ENCODE results near the gene FOXB1.

The FOXB1 gene

GRCh38 chr15:59972241-59972640 is 31.9 kb upstream of the FOXB1 start:
- Histone ChIP-seq H3K27ac (no peak overlapping the region), H3K9ac (ENCODE audit: insufficient read length) (no peak overlapping the region), H3K4me3 (no peak overlapping the region), H3K9me3 (ENCODE audit: low read depth, low read length) (no peaks in the 10 kb centered on the region), H3K36me3 (ENCODE audit: insufficient read depth, low read length) (no peaks in the 10 kb centered on the region)
- no peak for DNase-seq (ENCODE audit: low read depth, low spot score)
- TF ChIP-seq POLR2AphosphoS5 (IDR thresholded peaks at IDR 0.05; ENCODE audit: borderline replicate concordance, low read depth, low read length) (no peak), EZH2 (IDR thresholded peaks at IDR 0.05) (no peak), FOXP2 (optimal IDR thresholded peaks at IDR 0.05; ENCODE audit: control extremely low read depth, extremely low read length, insufficient read depth) (no peak)

GRCh38 chr15:59976480-59977271 is 27.4 kb upstream of the FOXB1 start:
- Histone ChIP-seq H3K9ac (ENCODE audit: insufficient read length) (no peak overlapping the region), H3K27ac (no peak overlapping the region), H3K4me3 (no peak overlapping the region), H3K9me3 (ENCODE audit: low read depth, low read length) (no peaks in the 10 kb centered on the region), H3K36me3 (ENCODE audit: insufficient read depth, low read length) (no peaks in the 10 kb centered on the region)
- TF ChIP-seq FOXP2 (optimal IDR thresholded peaks at IDR 0.05; ENCODE audit: control extremely low read depth, extremely low read length, insufficient read depth) (no peak), EZH2 (IDR thresholded peaks at IDR 0.05) (no peak), POLR2AphosphoS5 (IDR thresholded peaks at IDR 0.05; ENCODE audit: borderline replicate concordance, low read depth, low read length) (no peak)
- no peak for DNase-seq (ENCODE audit: low read depth, low spot score)

- Histone ChIP-seq H3K36me3 (ENCODE audit: insufficient read depth, low read length) (no peaks in the 10 kb centered on the region), H3K9me3 (ENCODE audit: low read depth, low read length) (no peaks in the 10 kb centered on the region), H3K9ac (ENCODE audit: insufficient read length) (no peak overlapping the region), H3K27ac (no peak overlapping the region), H3K4me3 (no peak overlapping the region)
- TF ChIP-seq FOXP2 (optimal IDR thresholded peaks at IDR 0.05; ENCODE audit: control extremely low read depth, extremely low read length, insufficient read depth) (no peak), EZH2 (IDR thresholded peaks at IDR 0.05) (no peak), POLR2AphosphoS5 (IDR thresholded peaks at IDR 0.05; ENCODE audit: borderline replicate concordance, low read depth, low read length) (no peak)
- no peak for DNase-seq (ENCODE audit: low read depth, low spot score)
These were observed 12.3 kb upstream of the FOXB1 start for GRCh38 chr15:59991834-59992233.

GRCh38 chr15:59993041-59993750 is 10.9 kb upstream of the FOXB1 start:
- H3K9me3 ChIP-seq (ENCODE audit: low read depth, low read length) = no peaks in the 10 kb centered on the region
- H3K9ac ChIP-seq (ENCODE audit: insufficient read length) = no peak overlapping the region
- H3K4me3 ChIP-seq = no peak overlapping the region
- no peak overlapping the region for H3K27ac ChIP-seq
- DNase-seq (ENCODE audit: low read depth, low spot score) = no peak
- no peaks in the 10 kb centered on the region for H3K36me3 ChIP-seq (ENCODE audit: insufficient read depth, low read length)
- TF ChIP-seq POLR2AphosphoS5 (IDR thresholded peaks at IDR 0.05; ENCODE audit: borderline replicate concordance, low read depth, low read length) (no peak), FOXP2 (optimal IDR thresholded peaks at IDR 0.05; ENCODE audit: control extremely low read depth, extremely low read length, insufficient read depth) (no peak), EZH2 (IDR thresholded peaks at IDR 0.05) (no peak)

GRCh38 chr15:59993950-59994401 is 10.1 kb upstream of the FOXB1 start:
- Histone ChIP-seq H3K27ac (no peak overlapping the region), H3K9me3 (ENCODE audit: low read depth, low read length) (no peaks in the 10 kb centered on the region), H3K4me3 (no peak overlapping the region), H3K9ac (ENCODE audit: insufficient read length) (no peak overlapping the region), H3K36me3 (ENCODE audit: insufficient read depth, low read length) (no peaks in the 10 kb centered on the region)
- no peak for DNase-seq (ENCODE audit: low read depth, low spot score)
- TF ChIP-seq POLR2AphosphoS5 (IDR thresholded peaks at IDR 0.05; ENCODE audit: borderline replicate concordance, low read depth, low read length) = no peak
- TF ChIP-seq EZH2 (IDR thresholded peaks at IDR 0.05) = no peak
- TF ChIP-seq FOXP2 (optimal IDR thresholded peaks at IDR 0.05; ENCODE audit: control extremely low read depth, extremely low read length, insufficient read depth) = no peak

- H3K27ac ChIP-seq = no peak overlapping the region
- no peaks in the 10 kb centered on the region for H3K9me3 ChIP-seq (ENCODE audit: low read depth, low read length)
- H3K36me3 ChIP-seq (ENCODE audit: insufficient read depth, low read length) = no peaks in the 10 kb centered on the region
- no peak for TF ChIP-seq POLR2AphosphoS5 (IDR thresholded peaks at IDR 0.05; ENCODE audit: borderline replicate concordance, low read depth, low read length)
- TF ChIP-seq FOXP2 (optimal IDR thresholded peaks at IDR 0.05; ENCODE audit: control extremely low read depth, extremely low read length, insufficient read depth) = no peak
- TF ChIP-seq EZH2 (IDR thresholded peaks at IDR 0.05) = no peak
- H3K9ac ChIP-seq (ENCODE audit: insufficient read length) = no peak overlapping the region
- no peak for DNase-seq (ENCODE audit: low read depth, low spot score)
- no peak overlapping the region for H3K4me3 ChIP-seq
These were observed 9.6 kb upstream of the FOXB1 start for GRCh38 chr15:59994526-59994887.

GRCh38 chr15:59994888-59995557 is 9.1 kb upstream of the FOXB1 start:
- no peak overlapping the region for H3K9ac ChIP-seq (ENCODE audit: insufficient read length)
- no peaks in the 10 kb centered on the region for H3K36me3 ChIP-seq (ENCODE audit: insufficient read depth, low read length)
- no peak overlapping the region for H3K27ac ChIP-seq
- no peak for TF ChIP-seq POLR2AphosphoS5 (IDR thresholded peaks at IDR 0.05; ENCODE audit: borderline replicate concordance, low read depth, low read length)
- TF ChIP-seq FOXP2 (optimal IDR thresholded peaks at IDR 0.05; ENCODE audit: control extremely low read depth, extremely low read length, insufficient read depth) = no peak
- TF ChIP-seq EZH2 (IDR thresholded peaks at IDR 0.05) = peak; percentile 53
- peak overlapping the region; percentile 56 for H3K4me3 ChIP-seq
- no peaks in the 10 kb centered on the region for H3K9me3 ChIP-seq (ENCODE audit: low read depth, low read length)
- no peak for DNase-seq (ENCODE audit: low read depth, low spot score)

Measured in SK-N-MC (cell line).